ENCODE data around the gene IFT27.

GRCh38 chr22:36796552-36797175 is 20.7 kb upstream of the IFT27 start:
- TF ChIP-seq CTCF (conservative IDR thresholded peaks at IDR 0.05): no peak
- no peak for TF ChIP-seq EZH2 (IDR thresholded peaks at IDR 0.05; ENCODE audit: low read depth)
